GM12878 (cell line): Measurements from ENCODE around the gene KYAT1. TPM values are rescaled to one million over a fixed set of nuclear protein-coding genes. Genes with fewer than 3 reads are reported as not detected.

Source experiments
- ATAC-seq: fragments of 200-7000 bp; cut with Tn5 transposase; 3 replicates; pipeline ENCODE4 v1.9.1; 2020; ENCODE audit warnings: mild to moderate bottlenecking, moderate library complexity
- Bru-seq: library from RNA; stranded (reverse); fragments of 400-500 nt; gene quantifications from one replicate; lab custom pipeline; 2021; lab: Mats Ljungman, UMichigan
- BruChase-seq, 2 experiments: library from RNA; stranded (reverse); fragments of 400-500 nt; gene quantifications; one replicate each; lab custom pipeline; 2021; lab: Mats Ljungman, UMichigan
- BruUV-seq: library from RNA; stranded (reverse); fragments of 400-500 nt; replicated peaks from 2 replicates; lab custom pipeline; 2021; lab: Mats Ljungman, UMichigan
- CTCF ChIA-PET: fragments of 300-600 bp; sonication (Branson Sonifier 250); formaldehyde crosslinking; extraction: SDS; loops from one replicate; lab custom pipeline; 2021; ENCODE audit warnings: inconsistent platforms; lab: Yijun Ruan, JAX
- POLR2A ChIA-PET: fragments of 350-600 bp; formaldehyde crosslinking; extraction: SDS; loops from one replicate; lab custom pipeline; 2021; ENCODE audit warnings: inconsistent platforms; lab: Charles Lee
- RAD21 ChIA-PET: fragments of 300-600 bp; sonication (Branson Sonifier 250); formaldehyde crosslinking; loops from one replicate; lab custom pipeline; 2023; ENCODE audit warnings: antibody characterized with exemption; ENCODE audit not compliant: unreplicated experiment; lab: Charles Lee
- SMC1A ChIA-PET: fragments of 300-600 bp; sonication (Branson Sonifier 250); formaldehyde crosslinking; loops from one replicate; lab custom pipeline; 2023; ENCODE audit not compliant: unreplicated experiment, uncharacterized antibody; lab: Charles Lee
- DNase-seq: peaks from one replicate; pipeline ENCODE4 v3.0.0-alpha.2; 2011; ENCODE audit warnings: low read depth, low spot score
- FAIRE-seq: peaks from 3 replicates; lab custom pipeline; 2011; peaks lifted over from hg19 to GRCh38; lab: Jason Lieb, UNC
- H2AFZ ChIP-seq: 2 replicates; pipeline ENCODE4 v1.6.0; 2011; ENCODE audit warnings: low read depth, low read length, control low read depth; ENCODE audit not compliant: control insufficient read depth
- H3K27ac ChIP-seq: 2 replicates; pipeline ENCODE4 v1.5.1; 2011; ENCODE audit warnings: control low read depth; ENCODE audit not compliant: control insufficient read depth, insufficient read depth
- H3K27me3 ChIP-seq, 2 experiments: replicated peaks in 1 of 2; 2 replicates each; pipeline versions ENCODE4 v1.6.0 to v1.6.1; 2011; ENCODE audit warnings: low read length in 1 of 2; ENCODE audit not compliant: control insufficient read depth in 2 of 2, insufficient read depth in 2 of 2
- H3K36me3 ChIP-seq, 2 experiments: 2 replicates each; pipeline ENCODE4 v1.5.1; 2011; ENCODE audit warnings: low read length in 1 of 2; ENCODE audit not compliant: control insufficient read depth in 2 of 2, insufficient read depth in 2 of 2
- H3K4me1 ChIP-seq: 2 replicates; pipeline ENCODE4 v1.6.1; 2011; ENCODE audit warnings: mild to moderate bottlenecking, low read length, moderate library complexity, mixed read lengths; ENCODE audit not compliant: control insufficient read depth, insufficient read depth
- H3K4me2 ChIP-seq: 2 replicates; pipeline ENCODE4 v1.6.0; 2011; ENCODE audit warnings: control low read depth; ENCODE audit not compliant: control insufficient read depth, insufficient read depth
- H3K4me3 ChIP-seq: fragments of 200-600 bp; sonication (generic); 2 replicates; pipeline ENCODE4 v1.5.1; 2016
- H3K79me2 ChIP-seq: 2 replicates; pipeline ENCODE4 v1.6.0; 2011; ENCODE audit warnings: low read length; ENCODE audit not compliant: control insufficient read depth, insufficient read depth
- H3K9ac ChIP-seq: 2 replicates; pipeline ENCODE4 v1.8.0; 2011; ENCODE audit warnings: low read length, control low read depth, mixed read lengths; ENCODE audit not compliant: control insufficient read depth, insufficient read depth
- H3K9me3 ChIP-seq: replicated peaks from 3 replicates; pipeline ENCODE4 v1.5.1; 2011; ENCODE audit warnings: mild to moderate bottlenecking, low read length; ENCODE audit not compliant: control insufficient read depth, insufficient read depth
- H4K20me1 ChIP-seq: 2 replicates; pipeline ENCODE4 v1.6.0; 2011; ENCODE audit not compliant: control insufficient read depth, insufficient read depth
- CBX3 ChIP-seq: fragments of 200-600 bp; sonication (generic); IDR thresholded peaks from 2 replicates; pipeline ENCODE4 v1.6.1; 2016; ENCODE audit warnings: low read depth, borderline replicate concordance
- CREB1 ChIP-seq: IDR thresholded peaks from 2 replicates; pipeline ENCODE4 v1.6.1; 2012; ENCODE audit warnings: low read depth, mild to moderate bottlenecking, inconsistent platforms
- IKZF1 ChIP-seq: fragments of 450-650 bp; conservative IDR thresholded peaks from 2 replicates; pipeline ENCODE4 v1.6.1; 2017; ENCODE audit warnings: antibody characterized with exemption, mild to moderate bottlenecking
- POLR2A ChIP-seq: IDR thresholded peaks from 2 replicates; pipeline ENCODE4 v1.6.1; 2011; ENCODE audit warnings: low read depth, mild to moderate bottlenecking, low read length
- POLR2AphosphoS2 ChIP-seq: IDR thresholded peaks from 2 replicates; pipeline ENCODE4 v1.6.1; 2011; ENCODE audit warnings: low read depth, mild to moderate bottlenecking, low read length, improper control_type of control experiment, moderate library complexity
- POU2F2 ChIP-seq: IDR thresholded peaks from 3 replicates; pipeline ENCODE4 v1.6.1; 2011; ENCODE audit warnings: low read depth, mild to moderate bottlenecking, low read length, borderline replicate concordance
- RAD21 ChIP-seq: IDR thresholded peaks from 2 replicates; pipeline ENCODE4 v1.6.1; 2011; ENCODE audit warnings: mild to moderate bottlenecking, low read depth, low read length, moderate library complexity; ENCODE audit not compliant: insufficient read depth
- SP1 ChIP-seq: IDR thresholded peaks from one replicate; pipeline ENCODE4 v1.6.1; 2011; ENCODE audit warnings: low read depth, low read length
- ZBTB4 ChIP-seq: fragments of 450-650 bp; formaldehyde crosslinking; IDR thresholded peaks from 2 replicates; pipeline ENCODE4 v1.4.0; 2022; ENCODE audit warnings: mild to moderate bottlenecking, moderate library complexity
- ZNF207 ChIP-seq: fragments of 450-650 bp; IDR thresholded peaks from 2 replicates; pipeline ENCODE4 v1.6.1; 2014; ENCODE audit warnings: antibody characterized with exemption, mild to moderate bottlenecking, borderline replicate concordance
- whole genome bisulfite sequencing: methylation state at CpG from one replicate; pipeline ENCODE4 v1.1.6; 2016; ENCODE audit warnings: low lambda C conversion rate; ENCODE audit not compliant: insufficient replicate concordance, insufficient coverage; ENCODE audit errors: missing lambda C conversion rate; 5-methylcytosine and 5-hydroxymethylcytosine counted together
- in situ Hi-C: fragments of 300-500 bp; cut with MboI; formaldehyde crosslinking; loops from 9 replicates; pipeline ENCODE4 v1.14.3; 2018; ENCODE audit warnings: mixed read lengths
- intact Hi-C: fragments of 100-400 bp; cut with micrococcal nuclease; formaldehyde crosslinking; loops from one replicate; pipeline ENCODE4 v1.14.2; 2022; ENCODE audit not compliant: unreplicated experiment
- long read RNA-seq, 2 experiments: library from polyadenylated mRNA; unstranded; transcript quantifications; one replicate each; pipeline ENCODE4 v2.0.0, GENCODE V29; 2019 to 2020
- polyA minus RNA-seq, 3 experiments: library from RNA; depleted of rRNA, polyadenylated mRNA; stranded (reverse); fragments of >200 nt; gene quantifications; 2 replicates each; pipeline ENCODE4 v1.2.3, GENCODE V29; 2011
- polyA plus RNA-seq, 11 experiments: library from polyadenylated mRNA; depleted of rRNA in 4 of 11; unstranded in 6 of 11; stranded (reverse) in 5 of 11; fragments of >200 nt; fragmentation: Nextera tagmentation in 4 of 11; fragmentation: Illumina TruSeq in 1 of 11; extraction: Ambion mirVana in 4 of 11; extraction: Trizol in 1 of 11; gene quantifications; 1 replicate in 1 of 11; 2 replicates in 10 of 11; pipeline versions ENCODE4 v1.2.1 to v1.2.3, GENCODE V29; 2011 to 2016; ENCODE audit warnings: inconsistent platforms in 2 of 11, missing spikeins in 2 of 11, low read depth in 1 of 11
- total RNA-seq, 4 experiments: library from RNA; depleted of rRNA in 3 of 4; stranded (reverse); fragments of >200 nt in 3 of 4; fragmentation: Illumina TruSeq in 1 of 4; extraction: Trizol in 1 of 4; gene quantifications; 2 replicates each; pipeline versions ENCODE4 v1.2.1 to v1.2.3, GENCODE V29; 2013 to 2021
- TF ChIP-seq, protein P1 (sequence below): fragments of 450-650 bp; IDR thresholded peaks from 2 replicates; pipeline ENCODE4 v1.6.1; 2016; ENCODE audit warnings: mild to moderate bottlenecking
- TF ChIP-seq, protein P2 (sequence below): fragments of 450-650 bp; IDR thresholded peaks from 2 replicates; pipeline ENCODE4 v1.6.1; 2017; ENCODE audit warnings: low read depth, mild to moderate bottlenecking, moderate library complexity

KYAT1 gene
- total RNA-seq (2013; cell fraction: nucleolus; rRNA removed) = 23.9 and 33.0 TPM in 2 replicates
- total RNA-seq (2014; rRNA removed) (12.4 and 12.8 TPM in 2 replicates), total RNA-seq (2014; rRNA removed; fragmentation: Illumina TruSeq; extraction: Trizol) (6.3 and 7.4 TPM in 2 replicates), total RNA-seq (2021) (12.2 and 12.7 TPM in 2 replicates), polyA plus RNA-seq (2011; rRNA removed) (8.6 and 14.0 TPM in 2 replicates), polyA plus RNA-seq (2014; fragmentation: Illumina TruSeq; extraction: Trizol) (5.4 and 7.9 TPM in 2 replicates), polyA plus RNA-seq (2014; fragmentation: Nextera tagmentation; extraction: Ambion mirVana) (1 to 10 TPM; 5.8 to 6.2 TPM), polyA plus RNA-seq (2014; rRNA removed) (15.7 and 15.9 TPM in 2 replicates), polyA plus RNA-seq (2016; fragmentation: Nextera tagmentation; extraction: Ambion mirVana) (10 to 100 TPM; 10.3 to 12.8 TPM), polyA minus RNA-seq (2011; rRNA and poly(A)+ RNA removed) (8.6 and 12.4 TPM in 2 replicates), Bru-seq, nascent RNA (percentile 53 among the genes with signal in this experiment), BruChase-seq, experiment 1, labeled RNA remaining after a 6-hour chase (percentile 59 among the genes with signal in this experiment), BruChase-seq, experiment 2, labeled RNA remaining after a 2-hour chase (percentile 58 among the genes with signal in this experiment)
- polyA plus RNA-seq (2011; ENCODE audit: low read depth) = 3.2 TPM
- 15.7 and 17.5 TPM in 2 replicates for polyA plus RNA-seq (2011; cell fraction: cytosol; rRNA removed)
- 75.8 and 77.3 TPM in 2 replicates for polyA plus RNA-seq (2011; cell fraction: nucleus; rRNA removed)
- 7.6 and 7.7 TPM in 2 replicates for polyA plus RNA-seq (2012)
- polyA minus RNA-seq (2011; cell fraction: cytosol; rRNA and poly(A)+ RNA removed) = 4.9 and 5.1 TPM in 2 replicates
- 5.9 and 7.8 TPM in 2 replicates for polyA minus RNA-seq (2011; cell fraction: nucleus; rRNA and poly(A)+ RNA removed)
- long read RNA-seq, experiment 1, partial matches to known transcripts = 1 of 5 reads
- long read RNA-seq, experiment 1, other reads (novel, unspliced or antisense) = 4 of 5 reads
- long read RNA-seq, experiment 2, partial matches to known transcripts = 2 of 12 reads
- long read RNA-seq, experiment 2, other reads (novel, unspliced or antisense) = 5 of 12 reads

GRCh38 chr9:128881884-128882676 is at the start of gene KYAT1, which contains the start of gene LRRC8A:
Gene KYAT1 (minus strand): TSS chr9:128881950. CDS start chr9:128845405, 36,545 bp downstream.
Gene LRRC8A (plus strand): TSS chr9:128882133. CDS start chr9:128907165, 25,032 bp downstream.
- BruUV-seq = no TSS peak
- TF ChIP-seq ZBTB4 (CRISPR knock-in tag) (no peak), RAD21 (no peak), SP1 (peak; percentile 84), POU2F2 (peak; percentile 38; the same call in 1 of the 3 replicates), CREB1 (peak; percentile 96), POLR2A (peak; percentile 82), CBX3 (no peak), ZNF207 (0 out of 2 replicates have a peak, but pooled peaks have one; percentile 20), IKZF1 (peak; percentile 91), POLR2AphosphoS2 (no peak)
- TF ChIP-seq, protein P1, sequence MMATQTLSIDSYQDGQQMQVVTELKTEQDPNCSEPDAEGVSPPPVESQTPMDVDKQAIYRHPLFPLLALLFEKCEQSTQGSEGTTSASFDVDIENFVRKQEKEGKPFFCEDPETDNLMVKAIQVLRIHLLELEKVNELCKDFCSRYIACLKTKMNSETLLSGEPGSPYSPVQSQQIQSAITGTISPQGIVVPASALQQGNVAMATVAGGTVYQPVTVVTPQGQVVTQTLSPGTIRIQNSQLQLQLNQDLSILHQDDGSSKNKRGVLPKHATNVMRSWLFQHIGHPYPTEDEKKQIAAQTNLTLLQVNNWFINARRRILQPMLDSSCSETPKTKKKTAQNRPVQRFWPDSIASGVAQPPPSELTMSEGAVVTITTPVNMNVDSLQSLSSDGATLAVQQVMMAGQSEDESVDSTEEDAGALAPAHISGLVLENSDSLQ = peak; percentile 42; the same call in 1 of the 2 replicates
- TF ChIP-seq, protein P2, sequence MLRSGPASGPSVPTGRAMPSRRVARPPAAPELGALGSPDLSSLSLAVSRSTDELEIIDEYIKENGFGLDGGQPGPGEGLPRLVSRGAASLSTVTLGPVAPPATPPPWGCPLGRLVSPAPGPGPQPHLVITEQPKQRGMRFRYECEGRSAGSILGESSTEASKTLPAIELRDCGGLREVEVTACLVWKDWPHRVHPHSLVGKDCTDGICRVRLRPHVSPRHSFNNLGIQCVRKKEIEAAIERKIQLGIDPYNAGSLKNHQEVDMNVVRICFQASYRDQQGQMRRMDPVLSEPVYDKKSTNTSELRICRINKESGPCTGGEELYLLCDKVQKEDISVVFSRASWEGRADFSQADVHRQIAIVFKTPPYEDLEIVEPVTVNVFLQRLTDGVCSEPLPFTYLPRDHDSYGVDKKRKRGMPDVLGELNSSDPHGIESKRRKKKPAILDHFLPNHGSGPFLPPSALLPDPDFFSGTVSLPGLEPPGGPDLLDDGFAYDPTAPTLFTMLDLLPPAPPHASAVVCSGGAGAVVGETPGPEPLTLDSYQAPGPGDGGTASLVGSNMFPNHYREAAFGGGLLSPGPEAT = peak; percentile 99

More at GRCh38 chr9:128881884-128882676, at the start of gene KYAT1, which contains the start of gene LRRC8A:
- ATAC-seq (peak; percentile 97), DNase-seq (peak; percentile 85), FAIRE-seq (peak; percentile 90)
- under 1% methylated on average over 58 of the region's 70 CpGs for WGBS
- Histone ChIP-seq H4K20me1 (no peaks in the 10 kb centered on the region), H3K4me1 (no peaks in the 10 kb centered on the region), H3K79me2 (peaks cover 44% of the 10 kb centered on the region), H3K9me3 (no peaks in the 10 kb centered on the region), H2AFZ (peak within 1 kb of the TSS; percentile 96), H3K36me3 (peaks cover 0 to 6% of the 10 kb centered on the region in 2 experiments; a peak in 3 of 4 replicates), H3K4me2 (peak within 1 kb of the TSS; percentile 85), H3K9ac (peak within 1 kb of the TSS; percentile 98), H3K27ac (peak within 1 kb of the TSS; percentile 86), H3K27me3 (no peaks in the 10 kb centered on the region), H3K4me3 (peak within 1 kb of the TSS; percentile 100)
- in situ Hi-C loops (no loop called here), intact Hi-C loops (loop anchor here (5.0 kb wide), 1 partner anchor 45 kb away; no protein-coding TSS in a partner anchor)
- ChIA-PET RAD21 (interaction anchor here (0.6 to 1.4 kb wide), 3 partner anchors 19 to 258 kb away, joined by 3 to 5 read pairs (median 3); partner anchors contain the start of gene ENDOG), SMC1A (interaction anchor here (0.7 kb wide), 1 partner anchor 17 kb away, joined by 5 read pairs; no protein-coding TSS in a partner anchor), CTCF (interaction anchor here (0.7 to 3.3 kb wide), 6 partner anchors 16 to 158 kb away, joined by 3 to 15 read pairs (median 3); partner anchors contain the start of gene ZDHHC12), POLR2A (interaction anchor here (0.6 kb wide), 1 partner anchor 221 kb away, joined by 6 read pairs; no protein-coding TSS in a partner anchor)
